Measurements from ENCODE around the gene PTPRK. TPM values are rescaled to one million over a fixed set of nuclear protein-coding genes. Genes with fewer than 3 reads are reported as not detected.

Gene PTPRK
- total RNA-seq, 1 donor from 2014 or later: 117 TPM

DNA sequence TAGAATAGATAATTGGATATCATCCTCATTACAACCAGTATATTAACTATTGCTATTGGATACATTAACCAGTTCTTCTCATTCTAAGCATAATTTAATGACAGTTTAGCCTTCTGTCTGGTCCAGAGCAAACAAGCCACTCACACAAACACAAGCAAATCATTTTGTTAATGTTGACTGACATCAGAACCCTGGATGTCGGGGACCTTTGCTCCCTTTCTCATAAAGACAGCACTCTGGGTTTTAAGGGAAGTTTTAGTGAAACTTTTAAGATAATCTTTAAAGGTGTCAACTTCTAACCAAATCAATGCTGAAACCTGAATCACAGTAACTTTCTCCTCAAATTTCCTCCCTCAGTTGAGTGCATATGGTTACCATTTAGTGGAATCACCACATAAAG, 113.9 kb downstream of the PTPRK start:
- H3K27me3 ChIP-seq (ENCODE audit: control insufficient read depth, insufficient read depth, low read length): no peaks in the 10 kb centered on the region
- no peak for DNase-seq (ENCODE audit: low read depth)
- H3K36me3 ChIP-seq (ENCODE audit: control insufficient read depth, insufficient read depth, low read length): no peaks in the 10 kb centered on the region
- no peak overlapping the region for H3K4me3 ChIP-seq (ENCODE audit: low read depth, low read length)
- TF ChIP-seq, protein P1, sequence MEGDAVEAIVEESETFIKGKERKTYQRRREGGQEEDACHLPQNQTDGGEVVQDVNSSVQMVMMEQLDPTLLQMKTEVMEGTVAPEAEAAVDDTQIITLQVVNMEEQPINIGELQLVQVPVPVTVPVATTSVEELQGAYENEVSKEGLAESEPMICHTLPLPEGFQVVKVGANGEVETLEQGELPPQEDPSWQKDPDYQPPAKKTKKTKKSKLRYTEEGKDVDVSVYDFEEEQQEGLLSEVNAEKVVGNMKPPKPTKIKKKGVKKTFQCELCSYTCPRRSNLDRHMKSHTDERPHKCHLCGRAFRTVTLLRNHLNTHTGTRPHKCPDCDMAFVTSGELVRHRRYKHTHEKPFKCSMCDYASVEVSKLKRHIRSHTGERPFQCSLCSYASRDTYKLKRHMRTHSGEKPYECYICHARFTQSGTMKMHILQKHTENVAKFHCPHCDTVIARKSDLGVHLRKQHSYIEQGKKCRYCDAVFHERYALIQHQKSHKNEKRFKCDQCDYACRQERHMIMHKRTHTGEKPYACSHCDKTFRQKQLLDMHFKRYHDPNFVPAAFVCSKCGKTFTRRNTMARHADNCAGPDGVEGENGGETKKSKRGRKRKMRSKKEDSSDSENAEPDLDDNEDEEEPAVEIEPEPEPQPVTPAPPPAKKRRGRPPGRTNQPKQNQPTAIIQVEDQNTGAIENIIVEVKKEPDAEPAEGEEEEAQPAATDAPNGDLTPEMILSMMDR (IDR thresholded peaks at IDR 0.05; ENCODE audit: insufficient read depth, low read length, poor library complexity, severe bottlenecking): no peak

DNA sequence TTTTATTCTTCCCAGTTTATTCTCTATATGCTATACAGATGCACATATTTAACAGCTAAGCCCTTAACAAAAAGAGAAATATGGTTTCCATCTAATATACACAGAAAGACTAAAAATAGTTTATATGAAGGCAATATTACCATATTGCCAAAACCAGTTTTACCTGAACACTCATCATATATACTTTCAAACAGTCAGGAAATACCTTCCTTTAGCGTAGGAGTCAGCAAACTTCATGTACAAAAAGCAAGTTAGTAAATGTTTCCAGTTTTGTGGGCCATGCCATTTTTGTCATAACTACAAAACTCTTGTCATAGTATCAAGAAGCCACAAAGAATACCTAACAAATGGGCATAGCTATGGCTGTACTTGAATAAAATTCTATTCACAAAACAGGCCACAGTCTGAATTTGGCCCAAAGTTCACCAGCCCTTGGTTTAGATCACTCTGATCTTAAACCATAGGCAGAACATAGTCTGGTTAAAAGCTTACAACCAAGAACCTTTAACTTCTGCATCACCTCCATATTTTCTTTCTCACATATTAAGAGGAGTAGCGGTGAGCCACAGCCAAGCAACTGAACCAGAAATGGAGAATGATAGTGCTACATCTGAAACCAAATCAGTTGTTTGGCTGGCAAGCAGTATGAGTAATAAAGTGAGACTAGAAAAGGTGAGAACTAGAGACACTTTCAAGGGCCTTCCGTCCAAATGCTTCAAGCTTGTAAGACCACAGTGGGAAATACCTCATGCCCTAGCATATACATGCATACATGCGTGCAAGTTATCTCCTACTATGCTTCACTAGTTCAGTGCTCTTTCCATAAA, 116.6 kb downstream of the PTPRK start:
- no peak overlapping the region for H3K4me3 ChIP-seq (ENCODE audit: low read depth, low read length)
- TF ChIP-seq, protein P1 (IDR thresholded peaks at IDR 0.05; ENCODE audit: insufficient read depth, low read length, poor library complexity, severe bottlenecking): no peak
- no peaks in the 10 kb centered on the region for H3K27me3 ChIP-seq (ENCODE audit: control insufficient read depth, insufficient read depth, low read length)
- no peak for DNase-seq (ENCODE audit: low read depth)
- H3K36me3 ChIP-seq (ENCODE audit: control insufficient read depth, insufficient read depth, low read length): no peaks in the 10 kb centered on the region

GRCh38 chr6:128400875-128401274, 119.5 kb downstream of the PTPRK start:
- no peak for DNase-seq (ENCODE audit: low read depth)
- no peaks in the 10 kb centered on the region for H3K27me3 ChIP-seq (ENCODE audit: control insufficient read depth, insufficient read depth, low read length)
- TF ChIP-seq, protein P1 (IDR thresholded peaks at IDR 0.05; ENCODE audit: insufficient read depth, low read length, poor library complexity, severe bottlenecking): no peak

GRCh38 chr6:128397996-128398395, 122.4 kb downstream of the PTPRK start:
- no peak for DNase-seq (ENCODE audit: low read depth)
- TF ChIP-seq, protein P1 (IDR thresholded peaks at IDR 0.05; ENCODE audit: insufficient read depth, low read length, poor library complexity, severe bottlenecking): no peak
- Histone ChIP-seq H3K4me3 (ENCODE audit: low read depth, low read length) (no peak overlapping the region), H3K36me3 (ENCODE audit: control insufficient read depth, insufficient read depth, low read length) (no peaks in the 10 kb centered on the region), H3K27me3 (ENCODE audit: control insufficient read depth, insufficient read depth, low read length) (no peaks in the 10 kb centered on the region)

More at GRCh38 chr6:128400875-128401274, 119.5 kb downstream of the PTPRK start:
- Histone ChIP-seq H3K36me3 (ENCODE audit: control insufficient read depth, insufficient read depth, low read length) (no peaks in the 10 kb centered on the region), H3K4me3 (ENCODE audit: low read depth, low read length) (no peak overlapping the region)

DNA sequence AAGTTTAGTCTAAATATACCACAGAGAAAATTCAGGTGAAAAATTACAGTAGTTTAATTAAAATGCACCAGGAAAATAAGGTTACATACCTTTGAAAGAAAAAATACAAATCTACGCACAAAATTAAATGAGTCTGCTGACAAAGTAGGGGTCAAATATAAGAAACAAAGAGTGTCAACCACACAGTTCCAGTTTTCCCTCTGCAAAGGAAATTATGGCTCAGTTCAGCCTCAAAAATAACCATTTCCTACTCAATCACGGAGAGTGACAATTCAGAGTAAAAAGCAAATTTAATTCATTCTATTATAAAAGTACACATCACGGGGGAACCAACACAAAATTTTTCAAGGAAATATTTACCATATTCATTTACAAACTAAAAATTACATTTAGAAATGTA, 124.8 kb downstream of the PTPRK start:
- TF ChIP-seq, protein P1 (IDR thresholded peaks at IDR 0.05; ENCODE audit: insufficient read depth, low read length, poor library complexity, severe bottlenecking): no peak
- no peak for DNase-seq (ENCODE audit: low read depth)

GRCh38 chr6:128395188-128395587, 125.2 kb downstream of the PTPRK start:
- DNase-seq (ENCODE audit: low read depth): no peak
- TF ChIP-seq, protein P1 (IDR thresholded peaks at IDR 0.05; ENCODE audit: insufficient read depth, low read length, poor library complexity, severe bottlenecking): no peak
- Histone ChIP-seq H3K36me3 (ENCODE audit: control insufficient read depth, insufficient read depth, low read length) (no peaks in the 10 kb centered on the region), H3K27me3 (ENCODE audit: control insufficient read depth, insufficient read depth, low read length) (no peaks in the 10 kb centered on the region), H3K4me3 (ENCODE audit: low read depth, low read length) (no peak overlapping the region)

More for the DNA sequence above, 124.8 kb downstream of the PTPRK start:
- Histone ChIP-seq H3K27me3 (ENCODE audit: control insufficient read depth, insufficient read depth, low read length) (no peaks in the 10 kb centered on the region), H3K4me3 (ENCODE audit: low read depth, low read length) (no peak overlapping the region), H3K36me3 (ENCODE audit: control insufficient read depth, insufficient read depth, low read length) (no peaks in the 10 kb centered on the region)
